ENCODE data around the gene BCAR1. TPM values are rescaled to one million over a fixed set of nuclear protein-coding genes. Genes with fewer than 3 reads are reported as not detected.
"Not testable (repeated sequence)": the region's sequence is repeated elsewhere in the genome, so short reads cannot be mapped to it uniquely, and the experiment has no call there.

BCAR1 gene
- polyA plus RNA-seq, 4 donors: 57.1 to 105 (median 77.6) TPM

DNA sequence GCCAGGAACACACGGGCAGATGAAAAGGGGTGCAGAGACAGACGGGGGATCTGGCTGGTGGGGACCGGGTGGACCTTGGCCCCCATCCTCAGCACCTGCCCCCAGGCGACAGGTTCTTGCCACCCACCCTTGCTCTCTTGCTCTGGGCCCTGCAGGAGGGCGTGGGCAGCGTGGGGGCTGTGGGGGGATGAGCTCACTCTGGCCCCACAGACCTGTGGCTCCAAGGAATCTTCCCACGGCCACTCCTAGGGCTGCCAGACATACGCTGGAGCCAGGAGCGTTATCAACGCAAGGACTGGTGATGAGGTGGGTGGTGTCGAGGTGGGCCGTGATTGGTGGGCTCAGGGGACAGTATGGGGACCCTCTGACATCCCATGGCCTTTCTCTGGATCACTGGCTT, 26.3 kb downstream of the BCAR1 start:
- DNase-seq (no peak), FAIRE-seq (no peak)
- no peaks in the 10 kb centered on the region for H3K9me3 ChIP-seq (ENCODE audit: control insufficient read depth in 2 of 2, insufficient read depth in 1 of 2, low read depth in 1 of 2, low read length in 1 of 2)
- peaks cover 0 to 33% (median 11%) of the 10 kb centered on the region in 3 donors for H3K36me3 ChIP-seq (ENCODE audit: control insufficient read depth in 3 of 3, insufficient read depth in 2 of 3, low read depth in 1 of 3, low read length in 3 of 3)
- H3K4me1 ChIP-seq (ENCODE audit: control insufficient read depth in 3 of 3, insufficient read depth in 2 of 3, low read depth in 1 of 3, low read length in 2 of 3): no peaks in the 10 kb centered on the region
- no peak overlapping the region for H3K27ac ChIP-seq (ENCODE audit: low read depth in 1 of 3, low read length in 2 of 3)
- no peak overlapping the region for H3K4me3 ChIP-seq (ENCODE audit: low read depth in 1 of 3, low read length in 3 of 3)
- H3K27me3 ChIP-seq (ENCODE audit: control insufficient read depth in 3 of 3, insufficient read depth in 3 of 3, low read length in 3 of 3): peaks cover 0 to 8% (median 0%) of the 10 kb centered on the region in 3 donors
- WGBS, 3 donors: 20 to 56% (median 40%) methylated on average over 12 of the region's 12 CpGs

DNA sequence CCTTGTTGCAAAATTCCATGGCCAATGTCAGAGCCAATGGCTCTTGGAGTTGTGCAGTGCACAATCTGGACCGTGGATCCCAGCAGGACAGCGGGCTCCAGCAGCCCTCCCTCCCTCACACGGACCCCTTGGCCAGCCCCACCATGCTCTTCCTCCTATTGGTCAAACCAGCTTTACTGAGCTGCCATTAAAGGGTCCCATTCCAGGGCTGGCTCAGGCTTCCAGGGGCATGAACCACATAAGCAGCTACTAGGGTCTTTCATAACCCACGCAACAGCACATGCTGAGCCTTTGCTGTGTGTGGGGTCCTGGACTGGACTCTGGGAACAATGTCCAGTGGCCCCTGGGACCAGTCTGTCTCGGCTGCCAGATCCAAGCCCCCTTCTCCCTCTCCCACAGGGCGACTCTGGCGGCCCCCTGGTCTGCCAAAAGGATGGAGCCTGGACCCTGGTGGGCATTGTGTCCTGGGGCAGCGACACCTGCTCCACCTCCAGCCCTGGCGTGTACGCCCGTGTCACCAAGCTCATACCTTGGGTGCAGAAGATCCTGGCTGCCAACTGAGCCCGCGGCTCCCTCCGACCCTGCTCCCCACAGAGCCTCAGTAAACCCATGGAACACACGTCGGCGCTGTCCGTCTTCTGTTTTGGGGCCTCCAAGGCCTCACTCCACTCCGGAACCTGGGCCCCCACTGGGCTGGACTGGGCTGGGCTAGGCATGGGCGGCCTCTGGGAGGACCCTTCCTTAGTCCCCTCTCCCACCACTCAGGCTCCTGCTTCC, 26.9 kb downstream of the BCAR1 start:
- no peak for FAIRE-seq
- Histone ChIP-seq H3K27ac (ENCODE audit: low read depth in 1 of 3, low read length in 2 of 3) (no peak overlapping the region), H3K36me3 (ENCODE audit: control insufficient read depth in 3 of 3, insufficient read depth in 2 of 3, low read depth in 1 of 3, low read length in 3 of 3) (peaks cover 0 to 27% (median 5%) of the 10 kb centered on the region in 3 donors), H3K4me1 (ENCODE audit: control insufficient read depth in 3 of 3, insufficient read depth in 2 of 3, low read depth in 1 of 3, low read length in 2 of 3) (no peaks in the 10 kb centered on the region), H3K9me3 (ENCODE audit: control insufficient read depth in 2 of 2, insufficient read depth in 1 of 2, low read depth in 1 of 2, low read length in 1 of 2) (no peaks in the 10 kb centered on the region), H3K4me3 (ENCODE audit: low read depth in 1 of 3, low read length in 3 of 3) (no peak overlapping the region), H3K27me3 (ENCODE audit: control insufficient read depth in 3 of 3, insufficient read depth in 3 of 3, low read length in 3 of 3) (peaks cover 0 to 8% (median 0%) of the 10 kb centered on the region in 3 donors)
- no peak for DNase-seq
- WGBS, 3 donors: 58 to 74% (median 60%) methylated on average over 20 of the region's 20 CpGs

DNA sequence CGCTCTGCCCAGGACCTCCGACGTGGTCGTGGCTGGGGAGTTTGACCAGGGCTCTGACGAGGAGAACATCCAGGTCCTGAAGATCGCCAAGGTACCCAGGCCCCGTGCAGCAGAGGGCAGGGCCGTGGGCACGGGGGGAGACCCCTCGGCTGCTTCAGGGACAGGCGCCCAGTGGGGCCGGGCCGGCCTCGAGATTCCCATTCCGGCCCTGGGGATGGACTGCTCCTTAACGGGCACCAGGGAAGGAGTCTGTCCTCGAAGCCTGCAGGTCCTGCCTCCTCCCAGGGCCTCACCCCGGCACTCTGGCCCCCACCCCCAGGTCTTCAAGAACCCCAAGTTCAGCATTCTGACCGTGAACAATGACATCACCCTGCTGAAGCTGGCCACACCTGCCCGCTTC, 28.3 kb downstream of the BCAR1 start:
- DNase-seq, FAIRE-seq: not testable (repeated sequence)
- 81 to 90% (median 86%) methylated on average over 6 to 10 of the region's 20 CpGs for WGBS, 3 donors

DNA sequence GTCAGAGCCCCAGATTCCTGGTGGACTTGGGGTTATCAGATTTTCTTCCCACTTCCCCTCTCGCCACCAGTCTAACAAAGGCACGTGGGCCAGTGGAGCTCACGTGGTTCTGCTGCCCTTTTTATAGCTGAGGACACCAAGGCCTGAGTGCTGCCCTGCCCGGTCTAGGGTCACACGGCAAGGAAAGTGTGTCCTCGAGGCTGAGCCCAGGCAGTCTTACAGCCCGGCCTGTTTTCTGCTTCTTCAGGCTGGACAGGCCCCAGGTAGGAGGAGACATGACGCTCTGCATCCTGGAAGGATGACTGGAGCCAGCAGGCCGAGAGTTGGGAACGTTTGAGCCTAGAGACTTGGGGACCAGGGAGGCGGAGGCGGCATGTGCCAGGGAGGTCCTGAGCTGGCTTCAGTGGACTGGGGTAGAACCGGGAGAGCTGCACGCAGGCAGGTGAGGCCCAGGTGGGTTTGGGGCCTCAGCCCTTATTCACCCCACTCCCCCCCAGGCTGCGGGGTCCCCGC, 29.1 kb downstream of the BCAR1 start:
- no peak overlapping the region for H3K4me3 ChIP-seq (ENCODE audit: low read depth in 1 of 3, low read length in 3 of 3)
- no peaks in the 10 kb centered on the region for H3K4me1 ChIP-seq (ENCODE audit: control insufficient read depth in 3 of 3, insufficient read depth in 2 of 3, low read depth in 1 of 3, low read length in 2 of 3)
- DNase-seq (no peak), FAIRE-seq (no peak)
- WGBS, 3 donors: 80 to 85% (median 80%) methylated on average over 15 to 16 of the region's 16 CpGs
- H3K27ac ChIP-seq (ENCODE audit: low read depth in 1 of 3, low read length in 2 of 3): no peak overlapping the region
- no peaks in the 10 kb centered on the region for H3K9me3 ChIP-seq (ENCODE audit: control insufficient read depth in 2 of 2, insufficient read depth in 1 of 2, low read depth in 1 of 2, low read length in 1 of 2)
- H3K27me3 ChIP-seq (ENCODE audit: control insufficient read depth in 3 of 3, insufficient read depth in 3 of 3, low read length in 3 of 3): peaks cover 0 to 8% (median 0%) of the 10 kb centered on the region in 3 donors
- H3K36me3 ChIP-seq (ENCODE audit: control insufficient read depth in 3 of 3, insufficient read depth in 2 of 3, low read depth in 1 of 3, low read length in 3 of 3): peaks cover 0 to 6% (median 0%) of the 10 kb centered on the region in 3 donors

More for the DNA sequence above, 28.3 kb downstream of the BCAR1 start:
- not testable (repeated sequence) for H3K4me3 ChIP-seq (ENCODE audit: low read depth in 1 of 3, low read length in 3 of 3); H3K9me3 ChIP-seq (ENCODE audit: control insufficient read depth in 2 of 2, insufficient read depth in 1 of 2, low read depth in 1 of 2, low read length in 1 of 2); H3K4me1 ChIP-seq (ENCODE audit: control insufficient read depth in 3 of 3, insufficient read depth in 2 of 3, low read depth in 1 of 3, low read length in 2 of 3); H3K27ac ChIP-seq (ENCODE audit: low read depth in 1 of 3, low read length in 2 of 3); H3K27me3 ChIP-seq (ENCODE audit: control insufficient read depth in 3 of 3, insufficient read depth in 3 of 3, low read length in 3 of 3)
- H3K36me3 ChIP-seq (ENCODE audit: control insufficient read depth in 3 of 3, insufficient read depth in 2 of 3, low read depth in 1 of 3, low read length in 3 of 3): peaks cover 0 to 14% (median 0%) of the 10 kb centered on the region in 3 donors

DNA sequence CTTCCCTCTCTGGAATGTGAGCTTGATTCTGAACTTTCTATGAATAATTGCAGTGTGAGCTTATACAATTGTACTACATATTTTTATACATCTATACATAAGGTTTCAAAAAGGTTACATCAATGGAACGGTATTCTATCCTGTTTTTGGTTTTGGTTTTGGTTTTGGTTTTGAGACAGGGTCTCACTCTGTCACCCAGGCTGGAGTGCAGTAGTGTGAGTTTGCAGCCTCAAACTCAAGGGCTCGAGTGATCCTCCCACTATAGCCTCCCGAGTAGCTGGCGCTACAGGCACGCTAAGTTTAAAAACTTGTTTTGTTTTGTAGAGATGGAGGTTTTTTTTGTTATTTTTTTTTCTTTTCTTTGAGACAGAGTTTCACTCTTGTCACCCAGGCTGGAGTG, 31.6 kb downstream of the BCAR1 start:
- Histone ChIP-seq H3K27me3 (ENCODE audit: control insufficient read depth in 3 of 3, insufficient read depth in 3 of 3, low read length in 3 of 3) (peaks cover 0 to 6% (median 0%) of the 10 kb centered on the region in 3 donors), H3K36me3 (ENCODE audit: control insufficient read depth in 3 of 3, insufficient read depth in 2 of 3, low read depth in 1 of 3, low read length in 3 of 3) (no peaks in the 10 kb centered on the region), H3K4me1 (ENCODE audit: control insufficient read depth in 3 of 3, insufficient read depth in 2 of 3, low read depth in 1 of 3, low read length in 2 of 3) (no peaks in the 10 kb centered on the region), H3K9me3 (ENCODE audit: control insufficient read depth in 2 of 2, insufficient read depth in 1 of 2, low read depth in 1 of 2, low read length in 1 of 2) (no peaks in the 10 kb centered on the region), H3K27ac (ENCODE audit: low read depth in 1 of 3, low read length in 2 of 3) (no peak overlapping the region), H3K4me3 (ENCODE audit: low read depth in 1 of 3, low read length in 3 of 3) (no peak overlapping the region)
- FAIRE-seq (no peak), DNase-seq (no peak)
- WGBS, 3 donors: 41 to 64% (median 55%) methylated on average over 5 of the region's 5 CpGs

DNA sequence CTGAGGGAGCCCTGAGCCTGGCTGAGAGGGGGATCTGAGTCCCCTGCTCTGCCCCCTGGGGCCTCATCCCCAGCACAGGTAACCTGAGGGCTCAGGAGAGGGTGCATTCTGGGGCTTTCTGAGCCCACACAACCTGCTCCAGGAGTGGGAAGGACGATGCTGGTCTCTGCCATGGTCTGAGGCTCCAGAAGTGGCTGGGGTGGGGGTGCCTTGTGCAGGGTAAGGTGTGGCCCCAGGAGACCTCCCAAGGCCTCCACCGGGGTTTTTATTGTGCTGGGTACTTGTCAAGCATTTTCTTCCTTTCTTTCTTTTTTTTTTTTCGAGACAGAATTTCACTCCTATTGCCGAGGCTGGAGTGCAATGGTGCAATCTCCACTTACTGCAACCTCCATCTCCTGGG, 32.3 kb downstream of the BCAR1 start:
- Histone ChIP-seq H3K27ac (ENCODE audit: low read depth in 1 of 3, low read length in 2 of 3) (no peak overlapping the region), H3K27me3 (ENCODE audit: control insufficient read depth in 3 of 3, insufficient read depth in 3 of 3, low read length in 3 of 3) (no peaks in the 10 kb centered on the region)
- WGBS, 3 donors: 62 to 74% (median 67%) methylated on average over 4 of the region's 4 CpGs

DNA sequence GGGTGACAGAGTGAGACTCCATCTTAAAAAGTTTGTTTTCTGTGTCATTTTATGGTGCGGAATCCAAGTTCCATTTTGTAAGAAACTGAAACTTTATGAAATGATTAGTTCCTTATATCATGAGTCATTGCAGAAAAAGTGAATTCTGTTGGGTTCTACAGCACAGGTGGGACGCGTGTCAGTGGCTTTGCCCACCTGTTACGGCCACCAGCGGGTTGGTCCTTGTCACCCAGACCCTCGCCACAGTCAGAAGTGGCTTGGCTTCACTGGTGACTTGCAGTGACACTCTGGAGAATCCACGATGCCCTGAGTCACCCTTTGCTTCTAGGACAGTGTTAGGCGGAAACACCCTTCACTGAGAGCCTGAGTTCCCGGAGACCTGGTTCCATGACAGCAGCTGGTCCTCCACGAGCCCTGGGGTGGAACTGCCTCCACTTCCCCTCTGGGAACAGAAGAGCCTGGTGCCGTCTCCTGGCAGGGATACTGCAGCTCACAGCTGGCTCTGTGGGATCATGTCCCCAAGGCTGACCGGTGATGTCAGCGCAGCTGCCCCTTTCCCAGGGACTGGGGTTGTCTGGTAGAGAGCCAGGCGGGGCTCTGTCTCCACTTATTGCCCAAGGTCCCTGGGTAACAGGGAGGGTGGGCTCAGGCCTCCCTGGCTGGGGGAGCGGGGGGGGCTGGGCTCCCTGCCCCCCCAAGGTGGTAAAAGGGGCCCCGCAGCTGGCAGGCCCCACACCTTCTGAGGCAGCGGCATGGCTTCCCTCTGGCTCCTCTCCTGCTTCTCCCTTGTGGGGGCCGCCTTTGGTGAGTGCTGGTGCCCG, 33.0 kb downstream of the BCAR1 start, which contains the start of gene CTRB1:
Gene CTRB1 (plus strand): TSS at position 733 of the 821 bp plus-strand sequence. CDS start 20 bp downstream, at position 753.
- H3K4me3 ChIP-seq (ENCODE audit: low read depth in 1 of 3, low read length in 3 of 3): no peak within 1 kb of the TSS
- no peaks in the 10 kb centered on the region for H3K36me3 ChIP-seq (ENCODE audit: control insufficient read depth in 3 of 3, insufficient read depth in 2 of 3, low read depth in 1 of 3, low read length in 3 of 3)
- no peaks in the 10 kb centered on the region for H3K9me3 ChIP-seq (ENCODE audit: control insufficient read depth in 2 of 2, insufficient read depth in 1 of 2, low read depth in 1 of 2, low read length in 1 of 2)
- no peaks in the 10 kb centered on the region for H3K4me1 ChIP-seq (ENCODE audit: control insufficient read depth in 3 of 3, insufficient read depth in 2 of 3, low read depth in 1 of 3, low read length in 2 of 3)
- no peaks in the 10 kb centered on the region for H3K27me3 ChIP-seq (ENCODE audit: control insufficient read depth in 3 of 3, insufficient read depth in 3 of 3, low read length in 3 of 3)
- 78 to 79% (median 78%) methylated on average over 17 to 19 of the region's 19 CpGs for WGBS, 3 donors
- H3K27ac ChIP-seq (ENCODE audit: low read depth in 1 of 3, low read length in 2 of 3): no peak within 1 kb of the TSS
- DNase-seq (no peak), FAIRE-seq (no peak)

More for the DNA sequence above, 32.3 kb downstream of the BCAR1 start:
- no peak for FAIRE-seq
- H3K4me3 ChIP-seq (ENCODE audit: low read depth in 1 of 3, low read length in 3 of 3): no peak overlapping the region
- no peaks in the 10 kb centered on the region for H3K9me3 ChIP-seq (ENCODE audit: control insufficient read depth in 2 of 2, insufficient read depth in 1 of 2, low read depth in 1 of 2, low read length in 1 of 2)
- DNase-seq: no peak
- no peaks in the 10 kb centered on the region for H3K36me3 ChIP-seq (ENCODE audit: control insufficient read depth in 3 of 3, insufficient read depth in 2 of 3, low read depth in 1 of 3, low read length in 3 of 3)
- no peaks in the 10 kb centered on the region for H3K4me1 ChIP-seq (ENCODE audit: control insufficient read depth in 3 of 3, insufficient read depth in 2 of 3, low read depth in 1 of 3, low read length in 2 of 3)

DNA sequence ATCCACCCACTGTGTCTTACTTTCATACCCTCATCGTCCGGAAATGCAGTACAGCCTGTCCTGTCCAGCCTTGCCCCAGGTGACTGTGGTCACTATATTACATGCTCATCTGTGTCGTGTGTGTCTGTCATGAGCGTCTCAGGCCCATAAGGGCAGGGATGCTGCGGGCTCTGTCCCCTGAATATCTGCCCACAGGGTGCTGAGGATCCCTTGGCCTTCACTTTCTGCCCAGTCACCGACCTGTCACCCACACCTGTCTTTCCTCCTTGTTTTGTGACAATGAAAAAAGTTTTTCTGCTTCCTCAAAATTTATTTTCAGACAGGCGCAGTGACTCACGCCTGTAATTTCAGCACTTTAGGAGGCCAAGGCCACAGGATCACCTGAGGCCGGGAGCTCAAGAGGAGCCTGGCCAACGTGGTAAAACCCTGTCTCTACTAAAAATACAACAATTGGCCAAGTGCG, 34.0 kb downstream of the BCAR1 start:
- 77 to 92% (median 84%) methylated on average over 11 of the region's 11 CpGs for WGBS, 3 donors
- H3K4me1 ChIP-seq (ENCODE audit: control insufficient read depth in 3 of 3, insufficient read depth in 2 of 3, low read depth in 1 of 3, low read length in 2 of 3): no peaks in the 10 kb centered on the region
- no peak overlapping the region for H3K27ac ChIP-seq (ENCODE audit: low read depth in 1 of 3, low read length in 2 of 3)
- DNase-seq: no peak
- H3K27me3 ChIP-seq (ENCODE audit: control insufficient read depth in 3 of 3, insufficient read depth in 3 of 3, low read length in 3 of 3): no peaks in the 10 kb centered on the region
- H3K36me3 ChIP-seq (ENCODE audit: control insufficient read depth in 3 of 3, insufficient read depth in 2 of 3, low read depth in 1 of 3, low read length in 3 of 3): no peaks in the 10 kb centered on the region
- no peak overlapping the region for H3K4me3 ChIP-seq (ENCODE audit: low read depth in 1 of 3, low read length in 3 of 3)
- FAIRE-seq: no peak
- no peaks in the 10 kb centered on the region for H3K9me3 ChIP-seq (ENCODE audit: control insufficient read depth in 2 of 2, insufficient read depth in 1 of 2, low read depth in 1 of 2, low read length in 1 of 2)

Data from small intestine (tissue), 7 donors.